ENCODE results near the gene ARMH1.
"Not testable (repeated sequence)": the region's sequence is repeated elsewhere in the genome, so short reads cannot be mapped to it uniquely, and the experiment has no call there.

ARMH1 gene

GRCh38 chr1:44645476-44646244 is 28.9 kb upstream of the ARMH1 start:
- DNase-seq: no peak

GRCh38 chr1:44646261-44647110 is 28.0 kb upstream of the ARMH1 start:
- DNase-seq: no peak

- DNase-seq: no peak
Measured at GRCh38 chr1:44647896-44648295, 26.6 kb upstream of the ARMH1 start.

DNA sequence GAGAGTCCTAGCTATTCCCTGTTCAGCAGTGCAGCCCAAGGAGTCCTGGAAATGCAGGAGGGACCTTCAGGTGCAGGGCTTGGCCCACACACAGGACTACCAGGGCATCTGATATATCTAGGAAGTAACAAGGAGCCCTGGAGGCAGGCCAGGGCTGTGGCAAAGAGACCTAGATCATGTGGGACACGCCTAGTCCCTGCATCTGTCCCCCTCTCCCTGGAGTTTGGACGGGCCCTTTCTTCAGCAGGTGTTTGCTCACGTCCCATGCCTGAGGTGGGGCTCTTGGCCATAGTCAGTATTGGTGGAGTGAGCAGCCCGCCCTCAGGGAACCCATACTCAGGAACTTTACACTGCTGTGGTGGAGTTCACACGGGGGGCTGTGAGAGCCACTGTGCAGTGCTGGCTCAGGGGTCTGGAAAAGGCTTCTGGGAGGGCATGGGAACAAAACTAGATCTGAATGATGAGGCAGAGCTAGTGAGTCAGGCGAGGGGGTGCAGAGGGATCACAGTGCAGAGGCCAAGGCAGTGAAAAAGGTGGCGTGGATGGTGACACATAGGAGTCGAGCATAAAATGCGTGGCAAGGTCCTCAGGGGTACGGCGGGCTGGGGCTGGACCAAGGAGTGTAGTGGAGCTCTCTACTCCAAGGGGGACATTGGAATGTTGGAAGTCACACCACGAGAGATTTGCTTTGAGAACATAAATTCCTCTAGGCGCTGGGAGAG is 25.8 kb upstream of the ARMH1 start:
- DNase-seq: no peak

- no peak for DNase-seq
Measured at GRCh38 chr1:44649788-44650158, 24.7 kb upstream of the ARMH1 start.

DNA sequence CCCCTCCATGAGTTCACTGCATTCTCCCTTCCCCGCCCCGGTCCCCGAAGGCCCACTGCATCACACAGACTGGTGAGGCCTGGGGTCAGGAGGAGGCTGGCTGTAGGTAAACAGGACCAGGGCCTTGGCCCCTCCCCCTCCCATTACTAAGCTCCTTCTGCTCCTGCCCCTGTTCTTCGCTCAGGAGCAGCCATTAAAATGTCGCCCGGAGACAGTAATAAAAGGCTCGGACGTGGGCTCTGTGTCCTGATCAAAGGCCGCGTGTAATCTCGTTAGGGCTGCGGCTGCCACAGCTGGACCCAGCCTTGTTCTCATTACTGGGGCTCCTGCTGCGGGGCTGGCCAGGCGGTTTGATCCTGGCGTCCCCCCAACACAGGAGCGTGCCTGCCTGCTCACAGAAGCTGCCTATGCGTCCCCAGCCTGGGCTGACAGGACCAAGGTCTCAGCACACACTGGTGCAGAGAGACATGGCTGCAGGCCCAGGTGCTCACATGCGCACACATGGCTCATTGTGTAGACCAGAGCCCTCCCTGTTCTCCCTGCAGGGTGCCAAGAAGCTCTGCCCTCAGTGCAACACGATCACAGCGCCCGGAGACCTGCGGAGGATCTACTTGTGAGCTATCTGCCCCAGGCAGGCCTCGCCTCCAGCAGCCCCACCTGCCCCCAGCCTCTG is 24.2 kb upstream of the ARMH1 start:
- DNase-seq: peak; percentile 82

DNA sequence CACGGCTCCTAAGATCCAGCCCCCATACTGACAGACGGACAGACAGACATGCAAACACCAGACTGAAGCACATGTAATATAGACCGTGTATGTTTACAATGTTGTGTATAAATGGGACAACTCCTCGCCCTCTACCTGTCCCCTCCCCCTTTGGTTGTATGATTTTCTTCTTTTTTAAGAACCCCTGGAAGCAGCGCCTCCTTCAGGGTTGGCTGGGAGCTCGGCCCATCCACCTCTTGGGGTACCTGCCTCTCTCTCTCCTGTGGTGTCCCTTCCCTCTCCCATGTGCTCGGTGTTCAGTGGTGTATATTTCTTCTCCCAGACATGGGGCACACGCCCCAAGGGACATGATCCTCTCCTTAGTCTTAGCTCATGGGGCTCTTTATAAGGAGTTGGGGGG is 23.4 kb upstream of the ARMH1 start:
- no peak for DNase-seq

- peak; percentile 75 for DNase-seq
Measured at GRCh38 chr1:44652445-44653106, 21.9 kb upstream of the ARMH1 start.

DNA sequence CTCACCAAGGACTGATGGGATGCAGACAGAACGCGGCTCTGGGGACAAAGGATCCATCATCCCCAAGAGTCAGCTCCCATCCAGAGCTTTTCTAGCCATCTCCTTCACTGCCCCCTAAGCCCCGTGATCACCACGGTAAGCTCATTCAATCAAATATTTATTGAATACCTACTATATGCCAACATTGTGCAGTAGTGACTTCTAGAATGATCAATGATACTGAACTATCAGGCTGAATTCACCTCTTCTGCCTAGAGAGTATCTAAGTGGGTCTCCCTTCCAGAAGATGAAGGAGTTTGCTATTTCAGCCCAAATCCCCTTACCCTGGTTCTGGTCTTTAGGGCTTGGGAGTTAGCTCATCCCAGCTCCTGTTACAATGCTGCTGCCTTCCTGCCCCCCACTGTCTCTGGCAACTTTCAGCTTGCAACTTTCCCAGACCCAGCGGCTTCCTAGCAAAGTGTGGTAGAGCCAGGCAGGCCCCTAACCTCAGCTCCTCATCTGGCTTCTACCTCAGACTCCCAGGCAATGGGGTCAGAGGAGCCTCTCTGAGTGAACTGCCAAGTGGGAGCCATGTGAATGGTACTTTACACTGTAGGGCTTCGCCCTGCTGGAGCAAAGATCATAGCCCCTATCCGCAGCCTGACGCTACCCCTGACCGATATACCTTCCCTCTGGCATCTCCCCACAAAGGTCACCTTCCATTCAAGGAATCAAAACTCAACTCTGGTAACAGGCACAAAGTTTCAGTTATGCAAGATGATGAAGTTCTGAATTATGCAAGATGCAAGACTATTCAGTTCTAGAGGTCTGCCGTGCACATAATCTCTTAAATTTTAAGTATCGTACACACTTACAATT is 21.2 kb upstream of the ARMH1 start:
- no peak for DNase-seq

GRCh38 chr1:44654621-44655187 is 19.8 kb upstream of the ARMH1 start:
- DNase-seq: no peak

GRCh38 chr1:44655609-44656008 is 18.9 kb upstream of the ARMH1 start:
- DNase-seq: peak; percentile 25

DNA sequence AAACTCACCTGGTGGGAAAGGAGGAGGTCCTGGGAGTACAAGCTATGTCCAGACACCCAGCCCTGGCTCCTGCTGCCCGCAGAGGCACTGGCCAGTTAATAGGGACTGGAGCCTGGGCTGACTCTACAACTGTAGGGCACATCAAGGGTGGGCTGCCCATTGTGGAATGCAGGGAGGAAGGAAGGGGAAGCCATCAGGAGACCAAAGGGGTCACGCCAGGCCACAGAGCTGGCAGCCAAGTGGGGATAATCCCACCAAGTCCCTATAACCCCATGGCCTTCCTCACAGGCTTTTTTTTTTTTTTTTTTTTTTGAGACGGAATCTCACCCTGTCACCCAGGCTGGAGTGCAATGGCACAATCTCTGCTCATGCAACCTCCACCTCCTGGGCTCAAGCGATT is 14.9 kb upstream of the ARMH1 start:
- no peak for DNase-seq

DNA sequence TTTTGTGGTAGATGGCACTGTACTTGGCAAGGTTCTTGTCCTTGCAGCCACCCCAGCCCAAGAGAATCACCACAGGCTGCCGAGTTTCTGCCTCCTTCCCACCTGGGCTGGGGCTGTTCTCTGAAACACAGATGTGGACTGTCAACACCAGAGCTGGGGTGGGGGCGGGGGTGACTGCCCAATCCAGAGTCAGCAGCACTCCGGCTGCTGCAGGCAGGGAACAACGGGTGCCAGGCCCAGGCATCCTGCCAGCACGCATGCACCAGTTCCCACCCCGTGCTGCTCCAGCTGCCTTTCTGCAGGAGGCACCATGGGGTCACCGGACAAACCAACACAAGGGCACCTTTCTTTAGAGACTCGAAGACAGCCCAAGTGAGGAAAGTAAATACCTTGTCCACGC is 14.3 kb upstream of the ARMH1 start:
- DNase-seq: peak; percentile 87

- DNase-seq: peak; percentile 71
Measured at GRCh38 chr1:44661781-44662682, 12.5 kb upstream of the ARMH1 start.

GRCh38 chr1:44662683-44663030 is 11.9 kb upstream of the ARMH1 start:
- no peak for DNase-seq

GRCh38 chr1:44663417-44663816 is 11.1 kb upstream of the ARMH1 start:
- DNase-seq: no peak

DNA sequence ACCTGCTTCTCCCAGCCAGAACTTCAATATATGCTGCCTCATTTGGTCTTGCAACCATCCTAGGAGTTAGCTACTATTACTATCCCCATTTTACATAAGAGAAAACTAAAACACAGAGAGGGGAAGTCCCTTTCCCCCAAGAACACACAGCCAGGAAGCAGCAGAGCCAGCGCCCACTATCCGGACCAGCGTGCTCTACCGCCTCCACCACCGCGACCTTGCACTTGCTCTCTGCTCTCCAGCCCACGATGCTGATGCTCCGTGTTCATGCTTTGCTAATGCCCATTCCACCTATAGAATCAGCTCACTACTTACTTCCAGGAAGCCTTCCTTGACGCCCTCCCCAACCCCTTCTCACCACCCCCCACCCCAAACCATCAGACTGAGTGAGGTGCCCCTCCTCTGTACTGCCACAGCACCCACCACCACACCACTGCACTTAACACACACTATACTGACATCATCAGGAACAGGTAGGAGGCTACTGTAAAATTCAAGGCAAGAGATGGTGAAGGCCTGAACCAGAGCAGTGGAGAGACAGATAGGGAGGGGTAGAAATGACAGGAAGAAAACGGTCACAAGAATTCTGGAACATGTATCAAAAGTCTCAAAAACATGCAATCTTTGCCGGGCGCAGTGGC is 9.7 kb upstream of the ARMH1 start:
- DNase-seq: no peak

DNA sequence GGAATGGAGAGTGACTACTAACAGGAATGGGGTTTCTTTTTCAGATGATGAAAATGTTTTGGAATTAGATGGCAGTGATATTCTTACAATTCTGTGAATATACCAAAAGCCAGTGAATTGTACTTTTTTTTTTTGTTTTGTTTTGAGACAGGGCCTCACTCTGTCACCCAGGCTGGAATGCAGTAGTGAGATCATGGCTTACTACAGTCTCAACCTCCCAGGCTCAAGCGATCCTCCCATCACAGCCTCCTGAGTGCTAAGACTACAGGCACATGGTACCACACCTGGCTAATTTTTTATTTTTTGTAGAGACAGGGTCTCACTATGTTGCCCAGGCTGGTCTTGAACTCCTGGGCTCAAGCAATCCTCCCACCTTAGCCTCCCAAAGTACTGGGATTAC is 7.8 kb upstream of the ARMH1 start:
- not testable (repeated sequence) for DNase-seq

All from NCI-H69 (cell line).